Measurements from ENCODE around the gene NEBL.

Gene NEBL

DNA sequence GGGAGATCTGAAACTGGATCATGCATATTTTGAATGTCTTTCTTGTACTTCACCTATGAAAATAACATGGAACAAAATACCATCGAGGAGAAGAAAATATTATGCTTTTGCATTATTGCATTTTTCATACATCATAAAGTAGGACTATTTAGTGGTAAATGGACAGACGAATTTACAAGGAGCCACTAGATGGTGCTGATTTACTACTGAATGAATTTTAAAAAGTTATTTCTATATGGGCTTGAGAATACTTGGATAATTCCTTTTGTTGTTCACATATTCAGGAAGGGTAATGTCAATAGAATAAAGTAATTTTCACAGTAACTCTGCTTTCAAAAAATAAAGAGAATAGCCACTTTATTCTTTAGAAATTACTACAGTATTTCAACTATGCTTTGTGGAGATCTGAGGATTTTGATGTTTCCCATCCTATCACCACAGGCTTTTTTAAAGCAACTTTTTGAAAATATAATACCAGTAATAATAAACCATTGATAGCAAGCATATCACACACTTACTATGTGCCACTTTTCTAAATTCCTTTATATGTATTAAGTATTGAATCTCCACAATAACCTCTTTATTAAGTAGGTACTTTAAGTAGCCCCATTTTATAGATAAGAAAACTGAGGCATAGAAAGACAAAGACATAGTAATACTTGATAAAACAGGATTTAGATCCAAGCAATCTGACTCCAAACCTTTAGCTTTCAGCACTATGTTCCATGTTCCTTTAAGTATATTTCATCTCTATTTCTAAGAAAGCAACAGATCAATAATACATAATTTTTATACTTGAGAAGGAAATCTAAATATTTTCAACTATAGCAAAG is 38.6 kb downstream of the NEBL start:
- Histone ChIP-seq H3K36me3 (ENCODE audit: control insufficient read depth, insufficient read depth, low read length) (no peaks in the 10 kb centered on the region), H3K4me3 (ENCODE audit: low read depth, low read length) (no peak overlapping the region), H3K9ac (ENCODE audit: low read depth, low read length) (no peak overlapping the region), H3K9me3 (ENCODE audit: control insufficient read depth, insufficient read depth, low read length) (no peaks in the 10 kb centered on the region), H3K27ac (ENCODE audit: low read depth, low read length) (no peak overlapping the region), H3K4me1 (ENCODE audit: control insufficient read depth, insufficient read depth, low read length) (no peaks in the 10 kb centered on the region), H3K27me3 (ENCODE audit: control insufficient read depth, insufficient read depth, low read length) (no peaks in the 10 kb centered on the region)

DNA sequence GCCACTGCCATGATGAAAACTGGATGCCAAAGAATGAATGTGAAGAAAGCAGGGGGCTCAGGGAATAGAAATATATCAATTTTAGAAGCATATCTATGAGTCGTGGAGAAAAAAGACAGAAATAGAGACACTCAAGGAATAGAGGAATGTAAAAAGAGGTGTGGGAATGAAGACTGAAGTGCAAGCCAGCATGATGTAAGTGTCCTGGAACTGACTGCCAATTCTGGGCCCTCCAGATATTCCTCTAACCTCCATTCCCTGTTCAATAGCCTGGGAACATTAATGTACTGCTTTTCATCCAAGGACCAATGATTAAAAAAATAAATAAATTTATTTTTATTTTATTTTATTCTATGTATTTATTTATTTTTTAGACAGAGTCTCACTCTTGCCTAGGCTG is 40.6 kb downstream of the NEBL start:
- Histone ChIP-seq H3K36me3 (ENCODE audit: control insufficient read depth, insufficient read depth, low read length) (no peaks in the 10 kb centered on the region), H3K27ac (ENCODE audit: low read depth, low read length) (no peak overlapping the region), H3K4me1 (ENCODE audit: control insufficient read depth, insufficient read depth, low read length) (no peaks in the 10 kb centered on the region), H3K9ac (ENCODE audit: low read depth, low read length) (no peak overlapping the region), H3K27me3 (ENCODE audit: control insufficient read depth, insufficient read depth, low read length) (no peaks in the 10 kb centered on the region), H3K4me3 (ENCODE audit: low read depth, low read length) (no peak overlapping the region), H3K9me3 (ENCODE audit: control insufficient read depth, insufficient read depth, low read length) (no peaks in the 10 kb centered on the region)

DNA sequence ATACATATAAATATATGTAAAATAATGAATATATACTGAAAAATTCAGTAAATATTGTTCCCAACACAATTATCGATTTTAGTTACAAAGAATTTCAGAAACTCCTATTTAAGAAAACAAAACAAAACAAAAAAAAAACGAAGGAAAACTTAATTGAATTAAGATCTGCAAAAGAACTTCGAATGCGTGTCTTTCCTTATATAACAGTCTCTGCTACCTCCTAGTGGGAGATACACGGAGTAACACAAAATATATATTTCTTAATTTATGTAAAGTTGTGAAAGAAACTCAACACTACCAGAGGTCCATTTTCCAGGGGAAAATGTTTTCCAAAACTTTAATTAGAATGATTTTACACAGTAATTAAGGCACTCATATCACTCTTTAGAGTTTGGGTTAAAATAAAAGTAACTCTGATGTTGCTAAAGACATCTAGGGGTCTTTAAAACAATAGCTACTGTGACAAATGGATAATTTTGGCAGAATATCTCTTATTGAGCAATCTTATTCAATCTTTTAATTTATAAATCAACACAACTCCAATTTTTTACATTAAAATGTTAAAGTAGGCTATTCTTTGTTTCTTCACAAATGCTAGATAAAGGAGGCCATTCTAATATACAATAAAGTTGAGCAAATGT is 41.6 kb downstream of the NEBL start:
- Histone ChIP-seq H3K4me1 (ENCODE audit: control insufficient read depth, insufficient read depth, low read length) (no peaks in the 10 kb centered on the region), H3K27ac (ENCODE audit: low read depth, low read length) (no peak overlapping the region), H3K4me3 (ENCODE audit: low read depth, low read length) (no peak overlapping the region), H3K36me3 (ENCODE audit: control insufficient read depth, insufficient read depth, low read length) (no peaks in the 10 kb centered on the region), H3K9me3 (ENCODE audit: control insufficient read depth, insufficient read depth, low read length) (no peaks in the 10 kb centered on the region), H3K9ac (ENCODE audit: low read depth, low read length) (no peak overlapping the region), H3K27me3 (ENCODE audit: control insufficient read depth, insufficient read depth, low read length) (no peaks in the 10 kb centered on the region)

DNA sequence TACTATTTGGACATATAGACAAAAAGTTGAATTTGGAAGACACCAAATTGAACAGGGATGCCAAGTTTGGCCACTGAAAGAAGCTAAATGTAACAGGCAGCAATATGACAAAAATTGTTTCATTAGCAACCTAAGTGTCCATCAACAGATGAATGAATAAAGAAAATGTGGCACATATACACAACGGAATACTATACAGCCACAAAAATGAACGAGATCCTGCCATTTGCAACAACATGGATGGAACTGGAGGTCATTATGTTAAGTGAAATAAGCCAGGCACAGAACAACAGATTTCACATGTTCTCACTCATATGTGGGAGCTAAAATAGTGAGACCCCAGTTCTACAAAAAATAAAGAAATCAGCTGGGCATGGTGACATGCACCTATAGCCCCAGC is 43.8 kb downstream of the NEBL start:
- H3K9ac ChIP-seq (ENCODE audit: low read depth, low read length) = no peak overlapping the region
- H3K4me1 ChIP-seq (ENCODE audit: control insufficient read depth, insufficient read depth, low read length) = no peaks in the 10 kb centered on the region
- H3K27me3 ChIP-seq (ENCODE audit: control insufficient read depth, insufficient read depth, low read length) = no peaks in the 10 kb centered on the region
- H3K36me3 ChIP-seq (ENCODE audit: control insufficient read depth, insufficient read depth, low read length) = no peaks in the 10 kb centered on the region
- H3K27ac ChIP-seq (ENCODE audit: low read depth, low read length) = no peak overlapping the region
- H3K9me3 ChIP-seq (ENCODE audit: control insufficient read depth, insufficient read depth, low read length) = no peaks in the 10 kb centered on the region
- H3K4me3 ChIP-seq (ENCODE audit: low read depth, low read length) = no peak overlapping the region

DNA sequence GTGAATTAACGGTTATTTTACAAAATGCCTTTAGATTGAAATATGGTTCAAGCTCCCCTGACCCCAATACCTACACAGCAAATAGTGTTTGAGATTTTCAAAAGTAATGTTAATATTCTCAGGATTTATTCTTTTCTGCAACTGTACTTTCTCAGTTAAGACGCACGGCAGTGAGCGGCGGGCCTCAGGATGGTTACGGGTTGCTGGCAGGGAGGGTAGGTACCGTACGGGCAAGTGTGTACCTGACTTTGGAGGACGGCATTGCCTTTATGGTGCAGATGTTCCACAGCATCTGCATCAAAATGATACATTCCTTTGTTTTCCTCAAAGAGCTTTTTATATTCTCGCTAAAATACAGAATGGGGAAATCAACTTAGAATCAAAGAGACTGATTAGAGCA is 44.8 kb downstream of the NEBL start:
- Histone ChIP-seq H3K36me3 (ENCODE audit: control insufficient read depth, insufficient read depth, low read length) (no peaks in the 10 kb centered on the region), H3K9me3 (ENCODE audit: control insufficient read depth, insufficient read depth, low read length) (no peaks in the 10 kb centered on the region), H3K4me1 (ENCODE audit: control insufficient read depth, insufficient read depth, low read length) (no peaks in the 10 kb centered on the region), H3K27me3 (ENCODE audit: control insufficient read depth, insufficient read depth, low read length) (no peaks in the 10 kb centered on the region), H3K9ac (ENCODE audit: low read depth, low read length) (no peak overlapping the region), H3K27ac (ENCODE audit: low read depth, low read length) (no peak overlapping the region), H3K4me3 (ENCODE audit: low read depth, low read length) (no peak overlapping the region)

DNA sequence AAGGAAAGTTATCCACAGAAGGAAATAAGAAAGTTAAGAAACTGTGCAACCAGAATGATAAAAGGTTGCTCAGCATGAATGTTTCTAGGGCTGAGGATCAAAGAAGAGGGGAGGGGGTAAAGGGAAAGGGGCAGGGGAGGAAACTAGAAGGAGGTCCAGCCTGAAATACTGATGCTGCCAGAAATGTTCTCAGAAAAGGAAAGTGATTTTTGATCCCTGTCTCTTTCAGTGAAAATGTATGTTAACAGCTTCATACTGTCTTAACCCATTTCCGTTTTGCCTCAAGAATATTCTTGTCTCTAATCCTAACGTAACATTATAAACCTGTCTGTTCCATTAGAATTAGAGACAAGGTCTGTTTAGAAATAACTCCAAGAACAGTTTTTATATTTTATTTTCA is 49.6 kb downstream of the NEBL start:
- Histone ChIP-seq H3K4me3 (ENCODE audit: low read depth, low read length) (no peak overlapping the region), H3K36me3 (ENCODE audit: control insufficient read depth, insufficient read depth, low read length) (no peaks in the 10 kb centered on the region), H3K27ac (ENCODE audit: low read depth, low read length) (no peak overlapping the region), H3K27me3 (ENCODE audit: control insufficient read depth, insufficient read depth, low read length) (no peaks in the 10 kb centered on the region), H3K4me1 (ENCODE audit: control insufficient read depth, insufficient read depth, low read length) (no peaks in the 10 kb centered on the region), H3K9me3 (ENCODE audit: control insufficient read depth, insufficient read depth, low read length) (no peaks in the 10 kb centered on the region), H3K9ac (ENCODE audit: low read depth, low read length) (no peak overlapping the region)

DNA sequence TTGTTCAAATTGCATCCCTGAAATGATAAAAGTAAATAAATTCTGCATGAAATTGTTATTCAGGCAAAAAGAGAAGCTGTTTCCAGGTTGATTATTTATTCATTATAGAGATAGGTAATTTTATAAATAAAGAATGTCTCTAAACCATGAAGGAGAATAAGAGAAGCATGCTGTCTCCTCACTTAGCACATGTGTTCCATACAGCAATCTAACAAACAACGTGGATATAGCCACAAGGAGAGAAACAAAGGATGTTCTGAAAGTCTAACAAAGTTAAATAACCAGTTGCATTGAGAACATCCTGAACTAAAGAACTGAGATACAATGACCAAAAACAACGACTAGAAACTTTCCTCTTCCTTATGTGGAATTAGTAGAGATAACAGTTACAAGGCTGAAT is 50.8 kb downstream of the NEBL start:
- Histone ChIP-seq H3K4me1 (ENCODE audit: control insufficient read depth, insufficient read depth, low read length) (no peaks in the 10 kb centered on the region), H3K36me3 (ENCODE audit: control insufficient read depth, insufficient read depth, low read length) (no peaks in the 10 kb centered on the region), H3K27me3 (ENCODE audit: control insufficient read depth, insufficient read depth, low read length) (no peaks in the 10 kb centered on the region), H3K4me3 (ENCODE audit: low read depth, low read length) (no peak overlapping the region), H3K9me3 (ENCODE audit: control insufficient read depth, insufficient read depth, low read length) (no peaks in the 10 kb centered on the region), H3K27ac (ENCODE audit: low read depth, low read length) (no peak overlapping the region), H3K9ac (ENCODE audit: low read depth, low read length) (no peak overlapping the region)

DNA sequence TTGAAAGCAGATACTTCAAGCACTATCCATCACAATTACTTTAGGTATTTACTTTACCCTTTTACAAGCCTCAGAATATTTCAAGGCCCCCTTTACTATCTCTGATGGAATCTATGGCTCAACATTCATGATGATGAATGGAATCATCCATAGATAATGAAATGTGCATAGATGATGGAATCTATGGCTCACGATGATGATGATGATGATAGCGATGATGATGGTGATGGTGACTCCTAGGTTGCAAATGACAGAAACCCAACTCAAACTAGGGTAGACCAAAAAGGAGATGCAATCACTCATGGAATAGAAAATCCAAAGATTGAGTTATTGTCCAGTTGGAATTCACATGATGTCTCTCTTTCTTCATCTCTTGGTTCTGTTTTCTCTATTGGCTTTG is 55.7 kb downstream of the NEBL start:
- no peaks in the 10 kb centered on the region for H3K9me3 ChIP-seq (ENCODE audit: control insufficient read depth, insufficient read depth, low read length)

DNA sequence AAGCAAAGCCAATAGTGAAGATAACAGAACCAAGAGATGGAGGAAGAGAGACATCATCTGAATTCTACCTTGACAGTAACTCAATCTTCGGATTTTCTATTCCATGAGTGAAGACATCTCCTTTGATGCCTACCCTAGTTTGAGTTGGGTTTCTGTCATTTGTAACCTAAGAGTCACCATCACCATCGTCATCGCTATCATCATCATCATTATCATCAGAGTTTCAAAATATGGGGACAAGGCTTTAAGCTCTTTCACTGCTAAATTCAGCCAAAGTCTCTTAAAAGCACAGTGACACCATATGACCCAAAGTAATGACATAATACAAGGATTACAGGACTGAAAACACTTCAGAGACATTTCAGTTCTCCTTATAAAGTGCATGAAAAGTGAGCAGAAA is 57.2 kb downstream of the NEBL start:
- Histone ChIP-seq H3K9me3 (ENCODE audit: control insufficient read depth, insufficient read depth, low read length) (no peaks in the 10 kb centered on the region), H3K36me3 (ENCODE audit: control insufficient read depth, insufficient read depth, low read length) (no peaks in the 10 kb centered on the region), H3K9ac (ENCODE audit: low read depth, low read length) (no peak overlapping the region), H3K4me3 (ENCODE audit: low read depth, low read length) (no peak overlapping the region), H3K27me3 (ENCODE audit: control insufficient read depth, insufficient read depth, low read length) (no peaks in the 10 kb centered on the region), H3K4me1 (ENCODE audit: control insufficient read depth, insufficient read depth, low read length) (no peaks in the 10 kb centered on the region), H3K27ac (ENCODE audit: low read depth, low read length) (no peak overlapping the region)

More for the DNA sequence above, 55.7 kb downstream of the NEBL start:
- H3K4me3 ChIP-seq (ENCODE audit: low read depth, low read length) = no peak overlapping the region
- H3K9ac ChIP-seq (ENCODE audit: low read depth, low read length) = no peak overlapping the region
- no peaks in the 10 kb centered on the region for H3K27me3 ChIP-seq (ENCODE audit: control insufficient read depth, insufficient read depth, low read length)
- H3K4me1 ChIP-seq (ENCODE audit: control insufficient read depth, insufficient read depth, low read length) = no peaks in the 10 kb centered on the region
- H3K36me3 ChIP-seq (ENCODE audit: control insufficient read depth, insufficient read depth, low read length) = no peaks in the 10 kb centered on the region
- no peak overlapping the region for H3K27ac ChIP-seq (ENCODE audit: low read depth, low read length)

DNA sequence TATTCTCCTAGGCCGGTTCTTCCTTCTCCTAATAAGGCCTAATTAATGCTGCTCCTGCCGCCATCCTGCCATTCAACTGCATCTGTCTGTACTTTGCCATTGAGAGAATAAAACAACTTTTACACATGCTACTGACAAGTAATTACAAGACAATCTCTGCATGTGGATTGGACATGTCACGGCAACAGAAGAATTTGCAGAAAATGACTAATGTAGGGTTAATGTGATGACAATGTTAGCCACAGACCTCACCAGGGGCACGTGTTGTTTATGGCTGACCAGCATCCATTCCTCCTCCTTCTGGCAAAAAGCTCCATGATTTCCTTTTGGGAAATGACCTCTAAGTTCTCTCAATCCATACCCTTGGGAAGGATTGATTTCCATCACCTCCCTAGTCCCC is 58.0 kb downstream of the NEBL start:
- H3K27me3 ChIP-seq (ENCODE audit: control insufficient read depth, insufficient read depth, low read length) = no peaks in the 10 kb centered on the region
- H3K4me1 ChIP-seq (ENCODE audit: control insufficient read depth, insufficient read depth, low read length) = no peaks in the 10 kb centered on the region
- H3K9me3 ChIP-seq (ENCODE audit: control insufficient read depth, insufficient read depth, low read length) = no peaks in the 10 kb centered on the region
- no peak overlapping the region for H3K27ac ChIP-seq (ENCODE audit: low read depth, low read length)
- no peaks in the 10 kb centered on the region for H3K36me3 ChIP-seq (ENCODE audit: control insufficient read depth, insufficient read depth, low read length)
- H3K9ac ChIP-seq (ENCODE audit: low read depth, low read length) = no peak overlapping the region
- no peak overlapping the region for H3K4me3 ChIP-seq (ENCODE audit: low read depth, low read length)

DNA sequence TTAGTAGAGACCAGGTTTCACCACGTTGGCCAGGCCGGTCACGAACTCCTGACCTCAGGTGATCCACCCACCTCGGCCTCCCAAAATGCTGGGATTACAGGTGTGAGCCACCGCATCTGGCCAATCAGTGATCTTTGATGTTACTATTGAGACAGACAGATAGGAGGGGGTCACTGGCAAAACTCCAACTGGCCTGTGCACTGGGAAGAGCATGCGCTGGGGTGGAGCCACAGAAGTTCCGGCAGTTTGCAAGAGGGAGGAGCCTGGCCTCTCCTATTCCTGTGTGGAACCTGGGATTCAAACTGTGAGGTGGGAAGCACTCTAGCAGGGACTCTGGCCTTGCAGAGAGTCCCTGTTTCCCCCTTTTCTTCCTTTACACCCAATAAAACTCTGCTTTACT is 60.7 kb downstream of the NEBL start:
- no peak overlapping the region for H3K9ac ChIP-seq (ENCODE audit: low read depth, low read length)
- no peak overlapping the region for H3K4me3 ChIP-seq (ENCODE audit: low read depth, low read length)
- H3K36me3 ChIP-seq (ENCODE audit: control insufficient read depth, insufficient read depth, low read length) = no peaks in the 10 kb centered on the region
- no peak overlapping the region for H3K27ac ChIP-seq (ENCODE audit: low read depth, low read length)
- H3K27me3 ChIP-seq (ENCODE audit: control insufficient read depth, insufficient read depth, low read length) = no peaks in the 10 kb centered on the region
- no peaks in the 10 kb centered on the region for H3K9me3 ChIP-seq (ENCODE audit: control insufficient read depth, insufficient read depth, low read length)
- H3K4me1 ChIP-seq (ENCODE audit: control insufficient read depth, insufficient read depth, low read length) = no peaks in the 10 kb centered on the region
